RPMI7951 (cell line): ENCODE measurements around the gene NUCKS1. TPM values are rescaled to one million over a fixed set of nuclear protein-coding genes. Genes with fewer than 3 reads are reported as not detected.
A peak's percentile ranks its signal among the peaks of the same experiment; 100 is the strongest.

Source experiments
- DNase-seq: peaks from one replicate; pipeline ENCODE4 v3.0.0-alpha.2; 2012; ENCODE audit warnings: low read depth
- total RNA-seq: library from RNA; depleted of rRNA; stranded (reverse); fragments of >200 nt; shearing (Covaris generic); gene quantifications from 2 replicates; pipeline ENCODE4 v1.2.3, GENCODE V29; 2014

The NUCKS1 gene
- total RNA-seq, 1 experiment from 2014 or later: 154 TPM

- no peak for DNase-seq
These were observed 48.6 kb downstream of the NUCKS1 start for GRCh38 chr1:205701420-205701819.

- DNase-seq: no peak
These were observed 49.0 kb downstream of the NUCKS1 start for GRCh38 chr1:205700865-205701401.

- DNase-seq: no peak
These were observed 50.6 kb downstream of the NUCKS1 start for GRCh38 chr1:205699416-205699815.

- DNase-seq: no peak
These were observed 51.1 kb downstream of the NUCKS1 start for GRCh38 chr1:205698921-205699320.

- DNase-seq: no peak
These were observed 56.5 kb downstream of the NUCKS1 start for GRCh38 chr1:205693421-205693991.

GRCh38 chr1:205692423-205692822 is 57.6 kb downstream of the NUCKS1 start:
- no peak for DNase-seq

- DNase-seq: no peak
These were observed 59.7 kb downstream of the NUCKS1 start for GRCh38 chr1:205690122-205690756.

- no peak for DNase-seq
These were observed 60.5 kb downstream of the NUCKS1 start for GRCh38 chr1:205689479-205689878.

- no peak for DNase-seq
These were observed 61.6 kb downstream of the NUCKS1 start for GRCh38 chr1:205688171-205689080.

- DNase-seq: no peak
These were observed 62.7 kb downstream of the NUCKS1 start for GRCh38 chr1:205687242-205687641.

- no peak for DNase-seq
These were observed 68.6 kb downstream of the NUCKS1 start for GRCh38 chr1:205681364-205681763.

- DNase-seq: peak; percentile 19
These were observed 69.7 kb downstream of the NUCKS1 start, which contains the start of gene SLC45A3 for GRCh38 chr1:205680073-205680851. Gene SLC45A3 (minus strand): TSS chr1:205680509. CDS start chr1:205664656, 15,853 bp downstream.

- peak; percentile 10 for DNase-seq
These were observed 71.5 kb downstream of the NUCKS1 start for GRCh38 chr1:205678286-205679111.

- no peak for DNase-seq
These were observed 72.8 kb downstream of the NUCKS1 start for GRCh38 chr1:205677167-205677566.

GRCh38 chr1:205676597-205676996 is 73.4 kb downstream of the NUCKS1 start:
- DNase-seq: no peak

GRCh38 chr1:205676002-205676401 is 74.0 kb downstream of the NUCKS1 start:
- no peak for DNase-seq

GRCh38 chr1:205675247-205675646 is 74.7 kb downstream of the NUCKS1 start:
- no peak for DNase-seq

- DNase-seq: no peak
These were observed 77.0 kb downstream of the NUCKS1 start for GRCh38 chr1:205672970-205673369.

- no peak for DNase-seq
These were observed 77.5 kb downstream of the NUCKS1 start for GRCh38 chr1:205672395-205672889.
